Measurements from ENCODE around the gene CNMD.

The CNMD gene

GRCh38 chr13:52677823-52678222 is 61.8 kb downstream of the CNMD start:
- no peak for TF ChIP-seq TAF1 (IDR thresholded peaks at IDR 0.05; ENCODE audit: borderline replicate concordance, insufficient read depth, low read length)
- TF ChIP-seq POLR2AphosphoS5 (IDR thresholded peaks at IDR 0.05; ENCODE audit: low read depth, low read length): no peak
- no peak for TF ChIP-seq SIN3A (IDR thresholded peaks at IDR 0.05; ENCODE audit: borderline replicate concordance, insufficient read depth, low read length)
- TF ChIP-seq FOXP2 (optimal IDR thresholded peaks at IDR 0.05; ENCODE audit: borderline replicate concordance, extremely low read depth, extremely low read length, insufficient read depth): no peak
- TF ChIP-seq REST (IDR thresholded peaks at IDR 0.05; ENCODE audit: insufficient read depth in 1 of 2, low read depth in 2 of 2, low read length in 2 of 2): no peak

DNA sequence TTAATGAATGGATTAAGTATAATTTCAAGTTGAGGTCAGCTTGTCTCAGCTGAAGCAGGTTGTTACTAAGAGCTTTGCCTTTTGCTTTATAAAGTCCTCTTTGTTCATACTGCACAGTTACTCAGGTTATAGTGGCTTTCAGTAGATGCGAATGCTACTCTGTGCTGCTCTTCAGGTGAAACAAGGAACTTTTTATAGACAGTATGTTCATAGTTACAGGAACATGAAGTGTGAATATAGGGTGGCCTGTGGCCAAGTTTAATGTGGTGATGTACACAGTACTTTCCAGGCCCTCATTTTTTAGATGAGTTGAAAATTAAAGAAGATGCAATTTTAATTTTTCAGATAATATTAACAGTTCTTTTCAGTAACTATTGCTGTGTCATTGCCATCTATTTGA is 66.2 kb downstream of the CNMD start:
- TF ChIP-seq SIN3A (IDR thresholded peaks at IDR 0.05; ENCODE audit: borderline replicate concordance, insufficient read depth, low read length) (no peak), FOXP2 (optimal IDR thresholded peaks at IDR 0.05; ENCODE audit: borderline replicate concordance, extremely low read depth, extremely low read length, insufficient read depth) (no peak), REST (IDR thresholded peaks at IDR 0.05; ENCODE audit: insufficient read depth in 1 of 2, low read depth in 2 of 2, low read length in 2 of 2) (no peak), TAF1 (IDR thresholded peaks at IDR 0.05; ENCODE audit: borderline replicate concordance, insufficient read depth, low read length) (no peak), POLR2AphosphoS5 (IDR thresholded peaks at IDR 0.05; ENCODE audit: low read depth, low read length) (no peak)

DNA sequence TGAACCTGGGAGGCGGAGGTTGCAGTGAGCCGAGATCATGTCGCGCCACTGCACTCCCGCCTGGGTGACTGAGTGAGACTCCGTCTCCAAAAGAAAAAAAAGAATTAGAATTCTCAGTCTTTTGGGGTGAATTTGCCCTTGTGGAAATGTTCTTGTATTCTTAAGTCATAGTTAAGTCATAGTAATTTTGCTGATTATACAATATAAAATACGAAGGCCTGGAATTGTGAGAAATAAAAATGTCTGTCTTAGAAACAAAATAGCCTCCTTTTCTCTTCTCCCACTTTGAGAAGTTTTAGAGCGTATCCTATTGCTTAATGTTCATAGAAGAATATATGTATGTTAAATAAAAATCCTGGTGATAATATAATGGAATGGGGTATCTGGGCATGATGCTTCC is 68.9 kb downstream of the CNMD start:
- TF ChIP-seq REST (IDR thresholded peaks at IDR 0.05; ENCODE audit: insufficient read depth in 1 of 2, low read depth in 2 of 2, low read length in 2 of 2) (no peak), TAF1 (IDR thresholded peaks at IDR 0.05; ENCODE audit: borderline replicate concordance, insufficient read depth, low read length) (no peak)

- TF ChIP-seq SIN3A (IDR thresholded peaks at IDR 0.05; ENCODE audit: borderline replicate concordance, insufficient read depth, low read length) (no peak), TAF1 (IDR thresholded peaks at IDR 0.05; ENCODE audit: borderline replicate concordance, insufficient read depth, low read length) (no peak), FOXP2 (optimal IDR thresholded peaks at IDR 0.05; ENCODE audit: borderline replicate concordance, extremely low read depth, extremely low read length, insufficient read depth) (no peak), REST (IDR thresholded peaks at IDR 0.05; ENCODE audit: insufficient read depth in 1 of 2, low read depth in 2 of 2, low read length in 2 of 2) (no peak), POLR2AphosphoS5 (IDR thresholded peaks at IDR 0.05; ENCODE audit: low read depth, low read length) (no peak)
Observed at GRCh38 chr13:52669677-52670076, 69.9 kb downstream of the CNMD start.

DNA sequence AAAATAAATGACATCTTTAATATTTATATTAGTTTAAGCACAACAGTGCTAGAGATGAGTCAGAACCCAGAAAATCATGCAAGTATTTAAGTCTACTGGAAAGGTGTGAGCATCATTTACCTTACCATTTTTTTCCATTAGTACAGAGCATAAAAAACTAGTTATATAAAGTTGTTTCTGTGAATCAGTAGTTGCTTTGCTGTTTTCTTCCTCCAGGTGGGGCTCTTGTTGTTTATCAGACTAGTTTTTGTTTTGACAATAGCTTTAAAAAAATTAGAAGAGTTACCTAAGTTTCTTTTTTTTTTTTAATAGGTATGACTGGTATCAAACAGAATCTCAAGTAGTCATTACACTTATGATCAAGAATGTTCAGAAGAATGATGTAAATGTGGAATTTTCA is 74.3 kb downstream of the CNMD start:
- TF ChIP-seq POLR2AphosphoS5 (IDR thresholded peaks at IDR 0.05; ENCODE audit: low read depth, low read length) (no peak), TAF1 (IDR thresholded peaks at IDR 0.05; ENCODE audit: borderline replicate concordance, insufficient read depth, low read length) (no peak), FOXP2 (optimal IDR thresholded peaks at IDR 0.05; ENCODE audit: borderline replicate concordance, extremely low read depth, extremely low read length, insufficient read depth) (no peak)
